CD4-positive, alpha-beta T cell treated with Interleukin-10 for 1 hour (primary cell): Measurements from ENCODE around the gene FMO3.

Experiments used
- DNase-seq: peaks from one replicate; pipeline ENCODE4 v3.0.0-alpha.2; 2020

Gene FMO3

DNA sequence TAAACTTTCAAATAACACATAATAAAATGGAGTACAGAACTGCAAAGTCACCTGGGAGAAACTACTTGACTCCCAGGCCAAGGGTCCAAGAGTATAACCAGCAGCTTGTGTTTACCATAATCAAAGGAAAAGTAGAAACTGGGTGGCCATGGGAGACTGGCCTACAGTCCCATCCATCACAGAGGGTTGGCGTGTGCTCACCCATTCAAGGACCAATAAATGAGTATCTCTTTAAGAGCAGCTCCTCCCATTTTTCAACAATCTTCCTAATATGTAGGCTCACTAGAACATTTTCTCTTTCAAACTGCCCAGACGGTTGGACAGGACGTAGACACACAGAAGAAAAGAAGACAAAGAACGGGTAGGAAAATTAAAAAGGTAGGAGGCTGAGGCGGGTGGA is at the start of gene FMO3:
TSS of gene FMO3 (plus strand) at position 302 of the 400 bp plus-strand sequence. CDS start 1,754 bp downstream, outside the sequence.
- DNase-seq = no peak

DNA sequence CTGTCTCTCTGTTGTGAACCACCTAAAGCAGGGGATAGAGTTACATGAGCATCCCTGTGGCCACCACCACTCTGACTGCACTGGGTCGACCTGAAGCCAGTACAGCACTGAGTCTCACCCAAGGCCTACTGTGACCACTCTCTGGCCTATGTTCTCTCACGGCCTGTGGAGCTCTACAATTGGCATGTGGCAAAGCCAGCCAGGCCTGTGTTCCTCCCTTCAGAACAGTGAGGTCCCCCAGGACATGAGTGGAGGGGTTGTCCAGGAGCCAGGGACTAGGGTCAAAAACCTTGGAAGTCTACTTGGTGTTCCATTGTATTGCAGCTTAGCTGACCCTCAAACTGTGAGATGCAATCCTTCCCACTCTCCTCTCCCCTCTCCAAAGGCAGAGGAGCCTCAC is 42.7 kb upstream of the FMO3 start:
- DNase-seq = no peak

DNA sequence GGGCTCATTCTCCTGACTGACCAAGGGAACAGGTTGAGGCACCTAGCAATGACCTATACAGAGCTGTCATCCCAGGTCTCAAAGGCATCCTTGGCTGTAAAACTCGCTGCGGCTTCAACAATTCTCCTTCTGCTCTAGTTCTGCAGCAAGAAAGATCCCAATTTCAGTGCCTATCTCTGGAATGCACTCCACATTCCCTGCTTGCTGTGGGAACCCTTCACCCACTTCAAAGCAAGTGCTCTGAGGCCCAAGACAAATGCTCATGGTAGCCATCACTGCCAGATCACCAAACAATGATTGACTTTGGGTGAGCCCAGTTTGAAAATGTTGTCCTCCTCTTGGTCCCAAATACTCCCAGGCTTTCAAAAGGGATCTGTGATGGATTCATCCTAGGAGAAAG is 37.7 kb upstream of the FMO3 start:
- no peak for DNase-seq

DNA sequence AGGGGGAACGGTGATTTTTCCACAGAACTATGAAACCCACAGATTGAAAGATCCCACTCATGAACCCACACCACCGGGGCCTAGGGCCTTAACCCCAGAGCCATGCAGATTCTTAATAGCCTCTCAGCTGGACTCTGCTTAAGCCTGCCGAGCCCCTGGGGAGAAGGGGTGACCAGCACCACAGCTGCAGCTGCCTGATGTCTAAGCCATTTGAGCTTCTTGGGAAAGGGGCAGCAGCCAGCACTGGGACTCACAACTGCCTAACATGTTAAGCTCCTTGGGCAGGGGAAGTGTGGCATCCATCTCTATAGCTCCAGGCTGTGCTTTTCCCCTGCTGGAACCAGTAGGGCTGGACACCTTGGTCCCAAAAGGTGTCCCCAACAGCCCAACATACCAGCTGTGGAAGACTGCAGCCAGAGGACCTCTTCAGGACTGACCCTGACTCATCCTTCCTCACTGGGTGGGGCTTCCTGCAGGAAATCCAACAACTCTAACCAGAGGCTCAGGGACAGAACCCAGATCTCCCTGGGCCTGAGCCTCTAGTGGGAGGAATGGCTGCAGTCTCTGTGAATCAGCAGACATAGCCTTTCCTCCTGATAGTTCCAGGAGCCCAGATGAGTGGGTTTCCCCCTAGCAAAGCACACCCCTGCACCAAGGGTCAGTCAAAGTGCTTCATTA is 34.6 kb upstream of the FMO3 start:
- no peak for DNase-seq

DNA sequence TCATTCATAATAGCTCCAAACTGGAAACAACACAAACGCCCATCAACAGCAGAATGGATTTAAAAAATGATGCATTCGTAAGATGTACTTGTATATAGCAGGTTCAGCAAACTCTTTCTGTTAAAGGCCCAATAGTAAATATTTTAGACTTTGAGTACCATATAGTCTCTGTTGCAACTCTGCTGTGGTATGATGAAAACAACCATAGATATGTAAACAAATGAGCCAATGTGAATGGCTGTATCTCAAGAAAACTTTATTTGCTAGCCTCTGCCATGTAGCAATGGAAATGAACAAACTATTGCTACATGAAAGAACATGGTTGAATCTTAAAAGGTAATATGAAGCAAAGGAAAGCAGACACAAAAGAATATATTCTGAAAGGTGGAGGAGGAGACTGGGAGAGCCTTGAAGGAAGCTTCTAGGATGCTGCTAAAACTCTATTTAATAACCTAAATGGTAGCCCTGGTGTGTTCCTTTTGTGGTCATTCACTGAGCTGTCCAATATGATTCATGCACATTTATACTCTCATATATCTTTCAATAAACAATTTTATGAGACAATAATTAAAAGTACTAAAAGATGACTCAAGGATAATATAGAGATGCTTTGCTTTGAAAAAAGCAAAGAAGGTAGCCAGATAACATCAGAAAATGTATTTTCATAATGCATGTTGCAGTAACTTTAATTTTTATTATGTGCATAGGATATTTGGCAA is 29.1 kb upstream of the FMO3 start:
- DNase-seq = no peak

DNA sequence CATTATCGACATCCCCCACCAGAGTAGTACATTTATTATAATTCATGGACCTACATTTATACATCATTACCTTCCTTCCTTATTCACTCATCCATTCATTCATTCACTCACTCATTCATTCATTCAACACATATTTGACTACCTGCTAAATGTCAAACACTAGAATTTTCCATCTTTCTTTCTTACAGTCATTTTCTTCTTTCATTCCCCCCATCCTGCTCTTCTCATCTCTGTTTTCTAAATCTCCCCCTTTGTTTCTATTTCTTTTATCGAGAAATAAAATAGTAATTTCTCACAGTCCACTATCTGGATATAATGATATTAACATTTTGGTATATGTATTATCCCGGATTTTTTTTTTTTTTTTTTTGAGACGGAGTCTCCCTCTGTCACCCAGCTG is 27.8 kb upstream of the FMO3 start:
- DNase-seq = no peak

DNA sequence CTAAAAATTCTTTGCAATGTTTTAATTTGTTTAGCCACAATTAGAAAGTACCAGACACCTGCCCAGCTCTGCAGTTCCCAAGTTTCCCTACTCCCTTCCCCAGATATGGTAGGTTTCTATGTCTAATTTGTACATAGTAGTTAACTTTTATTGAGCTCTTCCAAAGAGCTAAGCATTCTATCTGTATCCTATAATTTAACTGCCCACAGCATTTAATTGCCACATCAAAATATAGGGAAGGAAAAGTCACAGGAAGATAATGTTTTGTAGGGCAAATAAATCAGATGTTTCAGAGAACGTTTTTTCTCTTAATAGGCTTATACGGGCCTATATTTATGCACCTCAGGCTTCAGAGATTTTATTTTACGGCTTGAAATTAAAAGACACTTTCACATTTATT is 15.7 kb upstream of the FMO3 start:
- DNase-seq = no peak

DNA sequence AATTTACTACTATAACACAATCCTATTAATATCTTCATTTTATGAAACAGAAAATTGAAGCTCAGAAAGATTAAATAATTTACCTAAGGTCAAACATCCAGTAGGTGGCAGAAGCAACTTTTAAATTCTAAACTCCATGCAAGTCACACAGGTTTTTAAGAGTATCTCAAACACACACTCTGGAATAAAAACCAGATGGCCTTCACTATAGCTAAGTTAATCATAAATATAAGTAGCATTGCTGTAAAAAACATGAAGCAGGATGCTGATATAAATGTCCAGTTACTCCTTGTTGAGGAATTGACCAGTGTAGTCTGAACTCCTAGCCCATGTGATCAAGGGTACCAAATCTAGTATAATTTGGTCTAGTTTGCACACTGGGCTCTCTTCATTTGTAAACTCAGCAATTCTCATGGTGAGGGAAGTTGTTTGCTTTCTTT is 9.4 kb upstream of the FMO3 start:
- no peak for DNase-seq

DNA sequence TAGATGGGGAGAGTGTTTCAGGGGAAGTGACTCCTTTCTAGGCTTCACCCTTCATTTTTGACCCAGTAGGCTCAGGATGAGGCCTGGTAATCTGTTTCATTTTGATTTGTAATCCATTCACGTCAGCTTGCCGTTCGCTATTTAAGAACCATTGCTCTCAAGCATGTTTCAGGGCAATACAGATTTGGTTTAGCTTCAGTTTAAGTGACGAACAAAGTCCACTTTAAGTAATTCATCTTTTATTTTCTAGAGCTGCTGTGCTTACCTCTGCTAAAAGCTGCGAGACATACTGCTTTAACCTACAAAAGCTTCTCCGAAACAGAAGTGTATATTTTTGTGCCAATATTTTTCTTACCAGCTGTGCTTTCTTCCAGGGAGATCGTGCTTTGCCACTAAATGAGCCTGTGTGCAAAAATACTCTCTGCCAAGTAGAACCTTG is 8.9 kb upstream of the FMO3 start:
- no peak for DNase-seq

DNA sequence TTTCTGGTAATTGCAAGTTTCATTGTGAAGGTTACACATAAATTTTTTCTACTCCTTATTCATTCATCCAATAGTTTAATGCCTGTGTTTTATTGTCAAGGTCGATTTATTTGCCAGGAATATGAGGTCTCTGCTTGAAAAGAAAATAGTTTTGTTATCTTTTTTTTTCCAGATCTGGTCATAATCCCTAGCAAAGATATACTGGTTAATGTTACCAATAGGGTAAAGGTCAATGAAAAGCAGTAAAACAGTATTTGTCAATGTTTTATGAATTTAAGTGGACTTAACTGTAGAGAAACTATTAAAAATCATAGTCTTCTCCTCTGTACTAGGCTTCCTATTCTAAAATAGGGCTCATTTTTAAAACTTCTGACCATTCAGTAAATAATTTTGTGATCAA is 8.1 kb upstream of the FMO3 start:
- DNase-seq = no peak

DNA sequence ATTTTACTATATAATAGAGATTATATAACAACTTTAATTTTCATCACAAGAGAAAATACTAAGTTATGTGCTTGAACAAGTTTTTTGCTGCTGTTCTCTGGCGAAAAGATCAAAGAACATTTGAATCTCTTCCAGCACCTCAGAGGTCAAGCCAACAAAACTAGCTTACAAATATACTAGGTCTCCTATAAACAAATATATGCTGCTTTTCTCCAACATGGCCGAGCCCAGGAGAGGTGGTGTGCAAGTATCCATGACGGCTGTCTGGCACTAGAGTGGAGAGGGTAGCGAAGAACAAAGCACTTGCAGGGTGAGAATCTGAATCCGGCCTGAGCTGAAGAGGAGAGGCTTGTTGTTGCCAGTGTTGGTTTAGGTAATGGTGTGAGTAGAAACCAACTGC is 7.5 kb upstream of the FMO3 start:
- no peak for DNase-seq

DNA sequence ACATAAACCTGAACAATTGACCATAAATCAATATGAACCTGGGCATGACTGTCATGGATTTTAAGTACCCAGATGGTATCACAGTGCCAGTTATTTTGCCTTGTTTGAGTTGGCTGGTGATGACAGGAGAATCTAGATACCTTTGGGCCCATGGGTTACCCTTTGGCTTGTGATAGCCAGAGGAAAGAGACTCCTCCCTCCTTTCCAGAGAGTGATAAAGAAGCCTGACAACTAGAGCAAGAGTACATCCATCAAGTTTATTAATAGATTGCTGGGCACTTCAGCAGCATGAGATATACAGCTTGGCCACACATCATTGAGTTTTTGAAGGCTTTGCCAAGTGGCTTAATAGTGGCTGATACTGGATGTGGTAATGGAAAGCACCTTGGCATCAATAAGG is 6.6 kb upstream of the FMO3 start:
- no peak for DNase-seq

DNA sequence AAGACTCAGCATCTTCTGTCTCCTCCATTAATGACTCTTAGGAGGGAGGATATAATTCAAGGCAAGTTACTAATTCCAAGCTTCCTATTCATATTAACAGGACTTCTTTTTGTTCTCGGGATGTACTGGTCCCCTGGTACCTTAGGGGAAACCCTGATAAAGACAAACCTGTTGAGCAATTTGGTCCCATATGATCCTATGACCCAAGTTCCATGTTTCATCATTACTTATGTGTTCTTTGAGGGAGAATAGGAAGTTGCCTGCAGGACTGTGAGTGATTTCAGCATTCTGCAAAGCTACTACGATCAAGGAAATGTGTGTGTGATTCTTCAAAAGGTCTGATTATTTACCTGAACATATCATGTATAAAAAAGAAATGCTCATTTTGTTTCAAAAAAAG is 5.8 kb upstream of the FMO3 start:
- DNase-seq = no peak

DNA sequence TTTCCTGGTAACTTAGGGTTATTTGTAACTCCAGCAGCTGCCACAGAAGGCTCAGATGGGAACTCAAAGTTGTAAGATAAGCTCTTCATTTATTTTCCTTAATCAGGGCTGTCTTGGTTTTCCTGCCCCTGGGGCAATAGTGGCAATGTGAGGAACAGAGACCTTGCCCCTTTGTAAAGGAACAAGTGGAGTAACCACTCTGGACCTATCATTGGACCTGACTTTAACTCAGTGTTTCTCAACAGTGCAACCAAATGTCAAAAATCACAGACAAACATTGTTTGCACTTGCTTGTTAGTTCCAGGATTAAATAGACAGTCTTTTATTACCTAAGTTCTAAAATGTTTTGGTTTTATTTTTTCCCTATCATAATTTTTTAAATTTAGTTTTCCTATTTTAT is 2.8 kb upstream of the FMO3 start:
- DNase-seq = no peak

DNA sequence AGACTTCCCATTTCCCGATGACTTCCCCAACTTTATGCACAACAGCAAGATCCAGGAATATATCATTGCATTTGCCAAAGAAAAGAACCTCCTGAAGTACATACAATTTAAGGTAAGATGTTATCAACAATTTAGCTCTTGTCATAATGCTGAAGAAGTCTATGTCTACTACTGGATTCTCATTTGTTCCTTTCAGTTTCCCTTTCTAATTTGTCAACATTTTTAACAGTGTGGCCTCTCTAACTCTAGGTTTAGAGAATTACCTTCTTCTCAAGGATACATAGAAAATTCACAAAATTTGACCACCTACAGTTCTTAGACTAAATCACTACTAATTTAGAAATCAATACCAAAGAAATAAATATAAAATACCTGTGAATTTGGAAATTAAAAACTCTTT is 13.2 kb downstream of the FMO3 start:
- DNase-seq = no peak

DNA sequence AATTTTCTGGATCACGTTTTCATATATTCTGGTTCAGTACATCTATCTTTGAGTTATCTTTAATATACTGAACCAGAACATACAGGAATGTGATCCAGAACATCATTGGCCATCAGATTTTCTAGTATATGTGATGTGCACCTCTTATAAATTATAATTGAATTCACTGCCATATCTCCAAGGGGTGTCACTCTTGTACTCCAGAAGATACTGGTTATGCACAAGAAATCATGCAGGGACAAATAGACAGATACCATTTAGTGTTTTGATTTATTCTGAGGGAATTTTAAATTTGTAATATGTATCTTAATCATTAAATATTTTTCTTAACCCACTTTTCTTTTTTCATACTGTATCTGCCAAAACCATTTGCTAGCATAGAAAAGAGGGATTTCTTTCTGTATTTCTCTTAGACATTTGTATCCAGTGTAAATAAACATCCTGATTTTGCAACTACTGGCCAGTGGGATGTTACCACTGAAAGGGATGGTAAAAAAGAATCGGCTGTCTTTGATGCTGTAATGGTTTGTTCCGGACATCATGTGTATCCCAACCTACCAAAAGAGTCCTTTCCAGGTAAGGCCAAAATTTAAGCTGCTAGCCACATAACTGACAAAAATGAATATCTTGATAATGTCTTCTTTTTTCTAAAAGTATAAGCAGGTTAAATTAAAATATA is 16.7 kb downstream of the FMO3 start:
- no peak for DNase-seq

DNA sequence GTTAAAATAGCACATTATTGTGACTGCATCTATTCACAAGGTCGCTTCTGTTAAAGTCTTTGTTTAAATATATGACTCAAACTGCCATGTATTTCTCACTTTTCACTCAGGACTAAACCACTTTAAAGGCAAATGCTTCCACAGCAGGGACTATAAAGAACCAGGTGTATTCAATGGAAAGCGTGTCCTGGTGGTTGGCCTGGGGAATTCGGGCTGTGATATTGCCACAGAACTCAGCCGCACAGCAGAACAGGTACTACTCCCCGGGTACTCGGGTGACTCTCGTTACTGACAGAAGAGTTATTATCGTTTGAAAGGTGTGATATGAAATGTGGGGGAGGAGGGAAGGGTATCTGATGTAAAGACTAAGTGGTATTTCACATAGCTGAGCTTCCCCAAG is 17.3 kb downstream of the FMO3 start:
- DNase-seq = no peak

DNA sequence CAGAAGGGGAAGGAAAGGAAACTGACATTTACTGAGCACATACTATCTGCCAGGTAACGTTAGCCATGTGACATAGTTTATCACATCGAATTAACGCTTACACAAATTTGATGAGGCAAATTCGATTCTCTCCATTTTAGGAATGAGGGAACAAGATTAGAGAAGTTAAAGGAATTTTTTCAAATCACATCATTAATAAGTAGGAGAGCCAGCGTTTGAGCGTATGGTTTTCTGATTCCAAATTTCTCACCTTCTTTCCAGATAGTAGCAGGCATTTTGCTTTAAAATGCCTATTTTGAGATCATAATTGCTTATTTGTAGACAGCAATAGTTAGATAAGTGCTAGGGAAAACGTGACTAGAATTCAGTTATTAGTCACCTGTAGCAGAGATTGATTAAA is 19.3 kb downstream of the FMO3 start:
- no peak for DNase-seq

DNA sequence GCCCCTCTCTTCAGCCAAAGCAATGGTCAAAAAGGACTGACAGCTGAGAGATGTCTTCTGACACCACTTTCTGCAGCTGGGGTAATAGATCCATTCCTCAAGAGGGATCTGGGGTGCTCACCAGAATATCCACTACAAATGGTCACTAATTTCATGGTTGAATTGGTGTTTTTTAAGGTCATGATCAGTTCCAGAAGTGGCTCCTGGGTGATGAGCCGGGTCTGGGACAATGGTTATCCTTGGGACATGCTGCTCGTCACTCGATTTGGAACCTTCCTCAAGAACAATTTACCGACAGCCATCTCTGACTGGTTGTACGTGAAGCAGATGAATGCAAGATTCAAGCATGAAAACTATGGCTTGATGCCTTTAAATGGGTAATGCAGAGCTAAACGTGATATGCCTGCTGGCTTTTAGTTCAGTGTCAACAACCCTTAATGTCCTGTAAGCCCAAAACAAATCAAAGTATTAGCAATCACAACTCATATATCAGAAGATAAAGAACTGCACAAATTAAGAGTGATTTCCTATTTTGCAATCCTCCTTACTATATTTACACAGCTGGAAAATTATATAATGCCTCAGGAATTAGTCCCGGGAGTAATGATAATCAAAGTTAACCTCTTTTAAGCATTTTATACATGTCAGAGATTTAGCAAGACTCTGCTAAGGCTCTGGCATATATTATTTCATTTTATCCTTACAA is 20.1 kb downstream of the FMO3 start:
- DNase-seq = no peak

DNA sequence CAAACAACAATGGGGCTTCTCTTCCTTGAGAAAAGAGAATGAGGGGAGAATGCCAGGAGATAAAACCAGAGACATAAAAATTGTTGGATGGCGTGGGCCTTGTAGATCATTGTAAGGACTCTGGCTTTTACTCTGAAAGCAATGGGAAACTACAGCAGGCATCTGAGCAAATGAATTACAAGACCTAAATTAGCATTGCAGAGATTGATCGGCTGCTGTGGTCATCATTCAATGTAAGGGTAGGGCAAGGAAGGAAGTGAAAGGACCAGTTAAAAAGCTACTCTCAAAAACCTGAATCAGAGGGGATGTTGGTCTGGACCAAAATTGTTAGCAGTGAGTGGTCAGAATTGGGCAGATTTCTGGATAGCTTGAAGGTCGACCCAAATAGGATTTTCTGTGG is 21.4 kb downstream of the FMO3 start:
- DNase-seq = no peak

DNA sequence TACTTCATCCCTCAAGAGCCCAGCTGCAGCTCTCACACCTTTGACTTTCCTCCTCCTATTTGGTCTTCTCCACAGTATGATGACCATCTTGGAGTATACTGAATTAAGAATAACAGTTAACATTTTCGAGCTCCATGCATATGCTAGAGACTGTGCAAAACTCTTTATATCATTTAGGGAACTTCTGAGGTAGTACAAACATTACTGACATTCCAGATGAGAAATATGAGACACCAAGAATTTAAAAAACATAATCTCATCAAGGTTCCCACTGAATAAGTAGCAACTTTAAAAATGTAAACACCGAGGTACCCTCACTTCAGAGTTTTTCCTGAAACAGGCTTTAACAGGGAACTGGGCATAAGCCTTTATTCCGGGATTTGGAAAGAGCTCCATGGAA is 22.7 kb downstream of the FMO3 start:
- no peak for DNase-seq

DNA sequence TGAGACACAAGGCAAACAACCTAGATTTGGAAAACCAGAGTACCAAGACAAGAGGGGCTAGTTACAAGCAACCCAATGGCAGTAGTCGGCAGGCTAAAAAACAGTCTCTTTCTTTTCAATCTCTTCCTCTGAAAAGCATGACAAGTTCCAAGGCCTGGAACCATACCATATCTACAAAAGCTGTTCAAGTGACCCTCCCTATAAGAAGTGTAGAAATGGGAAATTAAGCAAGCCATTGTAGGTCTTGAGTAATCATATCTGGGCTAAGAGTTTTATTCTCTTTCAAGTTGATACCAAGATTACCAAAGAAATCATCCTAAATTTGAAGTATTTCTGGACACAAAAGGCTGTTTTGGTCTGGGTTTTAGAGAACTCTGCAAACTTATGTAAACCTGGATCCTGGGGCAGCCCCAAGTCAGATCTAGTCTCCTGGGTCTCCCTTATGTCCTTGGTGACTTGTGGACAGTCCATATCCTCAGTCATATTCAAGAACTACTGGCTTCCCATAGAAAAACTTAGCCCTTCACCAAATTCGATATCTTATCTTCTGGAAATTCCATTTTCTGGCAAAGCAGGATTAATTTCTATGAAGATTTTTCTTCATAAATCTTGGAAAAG is 24.7 kb downstream of the FMO3 start:
- no peak for DNase-seq

DNA sequence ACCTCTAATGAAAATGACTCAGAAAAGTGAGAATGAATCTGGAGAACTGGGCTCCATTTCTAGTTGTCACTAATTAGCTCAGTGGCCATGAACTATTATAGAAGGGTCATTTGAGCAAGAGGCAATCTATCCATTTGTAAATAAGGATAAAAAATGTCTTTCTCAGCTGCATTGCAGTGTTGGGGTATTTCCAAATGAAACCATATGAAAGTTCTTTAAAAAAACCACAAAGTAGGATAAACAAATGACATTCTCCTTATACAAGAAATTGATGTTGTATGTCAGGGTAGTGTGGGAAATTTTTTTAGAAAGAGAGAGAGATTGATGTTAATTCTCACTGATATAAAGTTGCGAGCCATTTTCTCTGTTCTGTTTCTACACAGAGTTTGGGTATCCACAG is 26.0 kb downstream of the FMO3 start:
- no peak for DNase-seq
